Mucosa of gallbladder (tissue), 1 donor: ENCODE data around the gene KCTD13. TPM values are rescaled to one million over a fixed set of nuclear protein-coding genes. Genes with fewer than 3 reads are reported as not detected.
"Not testable (repeated sequence)": the region's sequence is repeated elsewhere in the genome, so short reads cannot be mapped to it uniquely, and the experiment has no call there.

Source experiments
- DNase-seq: peaks from one replicate; pipeline ENCODE4 v3.0.0-alpha.2; 2020; ENCODE audit warnings: low spot score
- total RNA-seq: library from RNA; stranded (reverse); gene quantifications from one replicate; pipeline ENCODE4 v1.2.1, GENCODE V29; 2021
- donor health status: DM: no; HTN: no; CAD: no.

The KCTD13 gene
- total RNA-seq, 1 donor from 2014 or later, result 28.4 TPM

- peak; percentile 76 for DNase-seq
Observed at GRCh38 chr16:29943846-29944799, 18.1 kb upstream of the KCTD13 start.

GRCh38 chr16:29940656-29941055 lies 14.6 kb upstream of the KCTD13 start:
- DNase-seq, result no peak

- DNase-seq, result not testable (repeated sequence)
Observed at GRCh38 chr16:29931750-29932149, 5.7 kb upstream of the KCTD13 start.

GRCh38 chr16:29927070-29927905 lies 1.3 kb upstream of the KCTD13 start:
- no peak for DNase-seq

- peak; percentile 18 for DNase-seq
Observed at GRCh38 chr16:29926711-29927052, 656 bp upstream of the KCTD13 start.

- DNase-seq, result no peak
Observed at GRCh38 chr16:29925105-29925756, 795 bp downstream of the KCTD13 start.

- DNase-seq, result no peak
Observed at GRCh38 chr16:29922986-29923501, 3.0 kb downstream of the KCTD13 start.

GRCh38 chr16:29922326-29922725 lies 3.7 kb downstream of the KCTD13 start:
- no peak for DNase-seq

- no peak for DNase-seq
Observed at GRCh38 chr16:29921034-29921385, 5.0 kb downstream of the KCTD13 start.

GRCh38 chr16:29920288-29921033 lies 5.6 kb downstream of the KCTD13 start:
- DNase-seq, result no peak

GRCh38 chr16:29916979-29917378 lies 9.0 kb downstream of the KCTD13 start:
- DNase-seq, result no peak

GRCh38 chr16:29915590-29916247 lies 10.3 kb downstream of the KCTD13 start:
- DNase-seq, result no peak

GRCh38 chr16:29913514-29913913 lies 12.5 kb downstream of the KCTD13 start:
- DNase-seq, result no peak

GRCh38 chr16:29912087-29912486 lies 13.9 kb downstream of the KCTD13 start:
- DNase-seq, result no peak

- DNase-seq, result no peak
Observed at GRCh38 chr16:29911676-29912010, 14.4 kb downstream of the KCTD13 start.

- no peak for DNase-seq
Observed at GRCh38 chr16:29910819-29911675, 15.0 kb downstream of the KCTD13 start.

- not testable (repeated sequence) for DNase-seq
Observed at GRCh38 chr16:29909851-29910250, 16.2 kb downstream of the KCTD13 start.

- DNase-seq, result no peak
Observed at GRCh38 chr16:29909391-29909790, 16.6 kb downstream of the KCTD13 start.

- no peak for DNase-seq
Observed at GRCh38 chr16:29908719-29909220, 17.3 kb downstream of the KCTD13 start.

GRCh38 chr16:29907973-29908372 lies 18.1 kb downstream of the KCTD13 start:
- no peak for DNase-seq
